T-helper 2 cell treated with Interferon-gamma antibody and Interleukin-4, amounts not matched to agents 5 μg/mL and 100 μg/mL, for 36 hours (primary cell): ENCODE results near the gene ENO4.

Experiments
- DNase-seq: peaks from one replicate; pipeline ENCODE4 v3.0.0; 2021; ENCODE audit warnings: low spot score
- H3K27ac Mint-ChIP-seq: one replicate; pipeline ENCODE4 v1.8.0; 2021; ENCODE audit warnings: mild to moderate bottlenecking, mixed read lengths
- H3K27me3 Mint-ChIP-seq: one replicate; pipeline ENCODE4 v1.8.0; 2021; ENCODE audit warnings: low read depth, mixed read lengths
- H3K36me3 Mint-ChIP-seq: one replicate; pipeline ENCODE4 v1.8.0; 2021; ENCODE audit warnings: low read depth, mixed read lengths
- H3K4me1 Mint-ChIP-seq: one replicate; pipeline ENCODE4 v1.8.0; 2021; ENCODE audit warnings: low read depth, mixed read lengths
- H3K4me3 Mint-ChIP-seq: one replicate; pipeline ENCODE4 v1.8.0; 2022; ENCODE audit warnings: mild to moderate bottlenecking, moderate library complexity, mixed read lengths
- H3K9me3 Mint-ChIP-seq: one replicate; pipeline ENCODE4 v1.8.0; 2021; ENCODE audit warnings: mixed read lengths

Gene ENO4

GRCh38 chr10:116868198-116868676, 18.9 kb downstream of the ENO4 start:
- no peak overlapping the region for H3K4me3 Mint-ChIP-seq

GRCh38 chr10:116868722-116869121, 19.4 kb downstream of the ENO4 start:
- Mint-ChIP-seq H3K4me1 (no peaks in the 10 kb centered on the region), H3K4me3 (no peak overlapping the region), H3K36me3 (no peaks in the 10 kb centered on the region), H3K27me3 (no peaks in the 10 kb centered on the region), H3K27ac (no peak overlapping the region), H3K9me3 (no peaks in the 10 kb centered on the region)
- DNase-seq = no peak

More at GRCh38 chr10:116868198-116868676, 18.9 kb downstream of the ENO4 start:
- Mint-ChIP-seq H3K27ac (no peak overlapping the region), H3K36me3 (no peaks in the 10 kb centered on the region), H3K4me1 (no peaks in the 10 kb centered on the region), H3K27me3 (no peaks in the 10 kb centered on the region), H3K9me3 (no peaks in the 10 kb centered on the region)
- DNase-seq = no peak

- no peaks in the 10 kb centered on the region for H3K27me3 Mint-ChIP-seq
- no peaks in the 10 kb centered on the region for H3K9me3 Mint-ChIP-seq
- H3K27ac Mint-ChIP-seq = no peak overlapping the region
- H3K4me1 Mint-ChIP-seq = no peaks in the 10 kb centered on the region
- no peak for DNase-seq
- no peak overlapping the region for H3K4me3 Mint-ChIP-seq
- no peaks in the 10 kb centered on the region for H3K36me3 Mint-ChIP-seq
Observed at GRCh38 chr10:116870949-116871348, 21.6 kb downstream of the ENO4 start.

- H3K9me3 Mint-ChIP-seq = no peaks in the 10 kb centered on the region
- no peak overlapping the region for H3K4me3 Mint-ChIP-seq
- H3K4me1 Mint-ChIP-seq = no peaks in the 10 kb centered on the region
- H3K27ac Mint-ChIP-seq = no peak overlapping the region
- H3K27me3 Mint-ChIP-seq = no peaks in the 10 kb centered on the region
- no peaks in the 10 kb centered on the region for H3K36me3 Mint-ChIP-seq
- no peak for DNase-seq
Observed at GRCh38 chr10:116873134-116873533, 23.8 kb downstream of the ENO4 start.

- DNase-seq = no peak
- Mint-ChIP-seq H3K9me3 (no peaks in the 10 kb centered on the region), H3K27me3 (no peaks in the 10 kb centered on the region), H3K4me1 (no peaks in the 10 kb centered on the region), H3K27ac (no peak overlapping the region), H3K36me3 (no peaks in the 10 kb centered on the region), H3K4me3 (no peak overlapping the region)
Observed at GRCh38 chr10:116875897-116876296, 26.6 kb downstream of the ENO4 start.

GRCh38 chr10:116877391-116877790, 28.1 kb downstream of the ENO4 start:
- Mint-ChIP-seq H3K4me1 (no peaks in the 10 kb centered on the region), H3K36me3 (no peaks in the 10 kb centered on the region), H3K27me3 (no peaks in the 10 kb centered on the region), H3K9me3 (no peaks in the 10 kb centered on the region), H3K27ac (no peak overlapping the region), H3K4me3 (no peak overlapping the region)
- DNase-seq = no peak

GRCh38 chr10:116878123-116878522, 28.8 kb downstream of the ENO4 start:
- H3K4me1 Mint-ChIP-seq = no peaks in the 10 kb centered on the region
- H3K36me3 Mint-ChIP-seq = no peaks in the 10 kb centered on the region
- no peaks in the 10 kb centered on the region for H3K9me3 Mint-ChIP-seq
- no peak overlapping the region for H3K27ac Mint-ChIP-seq
- H3K4me3 Mint-ChIP-seq = no peak overlapping the region
- no peaks in the 10 kb centered on the region for H3K27me3 Mint-ChIP-seq
- DNase-seq = no peak

GRCh38 chr10:116879817-116880216, 30.5 kb downstream of the ENO4 start:
- Mint-ChIP-seq H3K9me3 (no peaks in the 10 kb centered on the region), H3K27me3 (no peaks in the 10 kb centered on the region), H3K4me3 (no peak overlapping the region), H3K4me1 (no peaks in the 10 kb centered on the region), H3K36me3 (no peaks in the 10 kb centered on the region), H3K27ac (no peak overlapping the region)
- DNase-seq = no peak

- Mint-ChIP-seq H3K27ac (no peak overlapping the region), H3K36me3 (no peaks in the 10 kb centered on the region)
- no peak for DNase-seq
Observed at GRCh38 chr10:116880716-116881482, 31.6 kb downstream of the ENO4 start.

GRCh38 chr10:116882639-116883038, 33.3 kb downstream of the ENO4 start:
- no peaks in the 10 kb centered on the region for H3K4me1 Mint-ChIP-seq
- H3K4me3 Mint-ChIP-seq = no peak overlapping the region
- H3K9me3 Mint-ChIP-seq = no peaks in the 10 kb centered on the region
- no peak for DNase-seq
- H3K27me3 Mint-ChIP-seq = no peaks in the 10 kb centered on the region
- no peak overlapping the region for H3K27ac Mint-ChIP-seq
- H3K36me3 Mint-ChIP-seq = no peaks in the 10 kb centered on the region

More at GRCh38 chr10:116880716-116881482, 31.6 kb downstream of the ENO4 start:
- Mint-ChIP-seq H3K9me3 (no peaks in the 10 kb centered on the region), H3K27me3 (no peaks in the 10 kb centered on the region), H3K4me1 (no peaks in the 10 kb centered on the region), H3K4me3 (no peak overlapping the region)

GRCh38 chr10:116886772-116887171, 37.5 kb downstream of the ENO4 start:
- no peaks in the 10 kb centered on the region for H3K9me3 Mint-ChIP-seq
- no peak for DNase-seq
- no peak overlapping the region for H3K4me3 Mint-ChIP-seq
- no peaks in the 10 kb centered on the region for H3K36me3 Mint-ChIP-seq
- no peak overlapping the region for H3K27ac Mint-ChIP-seq
- peaks cover 6% of the 10 kb centered on the region for H3K27me3 Mint-ChIP-seq
- H3K4me1 Mint-ChIP-seq = no peaks in the 10 kb centered on the region

- no peaks in the 10 kb centered on the region for H3K36me3 Mint-ChIP-seq
- no peaks in the 10 kb centered on the region for H3K4me1 Mint-ChIP-seq
- H3K27me3 Mint-ChIP-seq = peaks cover 20% of the 10 kb centered on the region
- no peaks in the 10 kb centered on the region for H3K9me3 Mint-ChIP-seq
- no peak for DNase-seq
- H3K27ac Mint-ChIP-seq = no peak overlapping the region
- H3K4me3 Mint-ChIP-seq = no peak overlapping the region
Observed at GRCh38 chr10:116888380-116889055, 39.2 kb downstream of the ENO4 start.

GRCh38 chr10:116889066-116889465, 39.8 kb downstream of the ENO4 start:
- Mint-ChIP-seq H3K27ac (no peak overlapping the region), H3K4me3 (no peak overlapping the region), H3K4me1 (no peaks in the 10 kb centered on the region), H3K9me3 (no peaks in the 10 kb centered on the region), H3K36me3 (no peaks in the 10 kb centered on the region), H3K27me3 (peaks cover 25% of the 10 kb centered on the region)
- no peak for DNase-seq

- no peak for DNase-seq
- Mint-ChIP-seq H3K9me3 (no peaks in the 10 kb centered on the region), H3K4me1 (no peaks in the 10 kb centered on the region), H3K27me3 (peaks cover 30% of the 10 kb centered on the region), H3K36me3 (no peaks in the 10 kb centered on the region), H3K27ac (no peak overlapping the region), H3K4me3 (no peak overlapping the region)
Observed at GRCh38 chr10:116891208-116891607, 41.9 kb downstream of the ENO4 start.
